ENCODE results near the gene GPHB5. TPM values are rescaled to one million over a fixed set of nuclear protein-coding genes. Genes with fewer than 3 reads are reported as not detected.
"Not testable (repeated sequence)": the region's sequence is repeated elsewhere in the genome, so short reads cannot be mapped to it uniquely, and the experiment has no call there.

The GPHB5 gene
- total RNA-seq, 2 donors from 2014 or later: not detected

- ATAC-seq (no peak), DNase-seq (no peak)
- intact Hi-C loops (cut with DNase I, micrococcal nuclease): no loop called here
Observed at GRCh38 chr14:63297372-63298063, 21.2 kb downstream of the GPHB5 start.

GRCh38 chr14:63296060-63296563 lies 22.6 kb downstream of the GPHB5 start:
- ATAC-seq: no peak
- intact Hi-C loops (cut with DNase I, micrococcal nuclease): no loop called here
- no peak for DNase-seq

- DNase-seq: no peak
Observed at GRCh38 chr14:63295231-63295685, 23.5 kb downstream of the GPHB5 start.

GRCh38 chr14:63292805-63293204 lies 25.9 kb downstream of the GPHB5 start:
- ATAC-seq (no peak), DNase-seq (no peak)
- intact Hi-C loops (cut with DNase I, micrococcal nuclease): no loop called here

More at GRCh38 chr14:63295231-63295685, 23.5 kb downstream of the GPHB5 start:
- intact Hi-C loops (cut with DNase I, micrococcal nuclease): no loop called here
- ATAC-seq: no peak

GRCh38 chr14:63290741-63291430 lies 27.8 kb downstream of the GPHB5 start:
- intact Hi-C loops (cut with DNase I, micrococcal nuclease): no loop called here
- DNase-seq (no peak), ATAC-seq (no peak)

- no peak for DNase-seq
- intact Hi-C loops (cut with DNase I, micrococcal nuclease): no loop called here
- ATAC-seq: no peak
Observed at GRCh38 chr14:63288853-63289252, 29.9 kb downstream of the GPHB5 start.

GRCh38 chr14:63287666-63288483 lies 30.9 kb downstream of the GPHB5 start:
- DNase-seq (no peak), ATAC-seq (no peak)

DNA sequence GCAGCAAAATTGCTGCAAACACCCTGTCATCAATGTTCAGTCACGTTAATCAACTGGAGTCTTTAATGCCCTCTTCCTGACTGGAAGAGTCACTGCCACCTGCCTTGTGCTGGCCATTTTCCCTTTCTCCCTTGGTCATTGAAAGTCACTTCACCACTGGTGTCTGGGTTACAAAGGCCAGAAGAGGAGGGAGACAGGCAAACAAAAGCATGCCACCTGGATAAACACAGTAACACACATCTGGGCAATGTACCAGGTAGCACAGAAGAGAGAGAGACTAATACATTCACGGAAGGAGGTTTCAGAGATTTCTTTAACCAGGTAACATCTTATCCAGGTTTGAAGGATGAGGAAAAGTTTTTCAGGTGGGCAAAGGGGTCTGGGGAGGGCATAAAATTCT lies 32.7 kb downstream of the GPHB5 start:
- ATAC-seq (no peak), DNase-seq (no peak)
- intact Hi-C loops (cut with DNase I, micrococcal nuclease): no loop called here

More at GRCh38 chr14:63287666-63288483, 30.9 kb downstream of the GPHB5 start:
- intact Hi-C loops (cut with DNase I, micrococcal nuclease): no loop called here

DNA sequence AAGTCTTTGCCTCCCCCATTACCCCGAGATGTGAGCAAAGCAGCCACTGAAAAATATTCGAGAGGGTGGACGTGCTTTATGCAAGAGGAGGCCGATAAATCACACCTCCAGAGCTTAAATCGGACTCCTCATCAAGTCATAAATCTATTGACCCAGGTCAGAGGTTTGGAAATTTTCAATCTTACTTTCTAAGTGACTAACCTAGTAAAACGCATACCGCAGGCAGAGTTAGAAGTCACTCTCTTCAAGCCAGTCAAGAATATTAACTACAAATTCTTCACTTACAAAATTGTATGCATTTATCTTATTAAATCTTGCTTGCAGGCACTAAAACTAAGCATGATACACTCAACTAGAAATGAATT lies 34.9 kb downstream of the GPHB5 start:
- DNase-seq (no peak), ATAC-seq (no peak)
- intact Hi-C loops (cut with DNase I, micrococcal nuclease): no loop called here

DNA sequence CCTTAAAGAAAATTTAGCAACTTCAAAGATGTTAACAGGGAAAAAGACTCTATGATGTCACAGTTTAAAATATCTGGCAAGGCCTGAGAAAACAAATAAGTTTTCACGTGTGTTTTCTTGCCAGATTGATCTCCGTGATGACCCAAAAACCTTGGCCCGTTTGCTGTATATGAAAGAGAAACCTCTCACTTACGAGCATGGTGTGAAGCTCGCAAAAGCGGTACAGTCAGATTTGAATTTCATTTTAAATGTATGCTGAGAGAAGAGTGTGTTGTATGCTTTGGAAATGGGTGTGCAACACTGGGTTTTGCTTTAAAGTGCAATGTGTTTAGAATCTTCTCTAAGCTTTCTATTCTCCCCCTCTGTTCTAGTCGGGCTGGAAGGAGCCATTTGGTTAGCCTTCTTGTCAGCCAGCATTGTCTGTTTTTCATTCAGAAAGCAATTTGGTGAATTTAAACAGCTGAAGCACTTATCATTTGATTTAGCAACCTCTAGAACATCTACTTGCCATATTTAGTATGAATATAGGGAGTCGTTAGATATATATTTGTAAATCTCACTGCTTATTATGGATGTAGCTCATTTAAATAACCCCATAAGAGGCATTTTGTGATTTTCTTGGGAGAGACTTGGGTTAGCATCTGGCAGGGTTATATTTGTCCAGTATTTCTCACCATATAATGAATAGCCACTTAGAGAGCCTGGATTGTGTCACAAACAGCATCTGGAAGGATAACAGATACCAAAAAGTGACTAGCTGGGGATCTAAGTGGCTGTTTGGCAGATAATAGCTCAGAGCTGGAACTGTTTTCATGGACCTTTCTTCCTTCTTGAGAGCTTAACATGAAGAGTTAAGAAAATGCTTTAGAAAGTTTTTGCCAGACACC lies 35.5 kb downstream of the GPHB5 start:
- ATAC-seq (no peak), DNase-seq (no peak)
- intact Hi-C loops (cut with DNase I, micrococcal nuclease): no loop called here

- intact Hi-C loops (cut with DNase I, micrococcal nuclease): loop anchor here in 1 of 2 donors (10.0 kb wide), 1 partner anchor 1105 kb away; no protein-coding TSS in a partner anchor
- not testable (repeated sequence) for DNase-seq, ATAC-seq
Observed at GRCh38 chr14:63279933-63280332, 38.8 kb downstream of the GPHB5 start.

DNA sequence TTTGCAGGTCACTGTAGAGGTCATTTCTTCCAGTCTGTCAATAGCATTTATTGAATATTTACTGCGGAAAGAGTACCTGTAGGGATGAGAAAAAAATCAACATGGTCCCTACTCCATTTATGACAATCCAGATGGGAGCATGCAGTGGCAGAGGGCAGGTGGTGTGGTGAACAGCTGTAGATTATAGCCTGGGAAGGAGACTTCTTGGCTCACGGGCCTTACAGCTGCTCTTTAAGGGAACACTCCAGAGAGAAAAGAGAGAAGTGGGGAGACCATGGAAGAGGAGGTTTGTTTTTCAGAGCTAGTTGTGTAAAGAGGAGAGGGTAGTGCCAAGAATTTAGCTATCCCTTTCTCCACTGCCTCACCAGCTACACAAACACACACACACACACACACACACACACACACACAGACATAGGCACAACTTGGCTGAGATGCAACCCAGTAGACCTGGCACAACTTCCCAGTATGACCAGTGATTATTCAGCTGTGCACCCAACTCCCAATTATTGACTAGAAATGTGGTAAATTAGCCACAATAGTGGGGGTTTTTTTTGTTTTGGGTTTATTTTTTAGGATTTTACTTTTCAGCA lies 41.0 kb downstream of the GPHB5 start:
- ATAC-seq: no peak

DNA sequence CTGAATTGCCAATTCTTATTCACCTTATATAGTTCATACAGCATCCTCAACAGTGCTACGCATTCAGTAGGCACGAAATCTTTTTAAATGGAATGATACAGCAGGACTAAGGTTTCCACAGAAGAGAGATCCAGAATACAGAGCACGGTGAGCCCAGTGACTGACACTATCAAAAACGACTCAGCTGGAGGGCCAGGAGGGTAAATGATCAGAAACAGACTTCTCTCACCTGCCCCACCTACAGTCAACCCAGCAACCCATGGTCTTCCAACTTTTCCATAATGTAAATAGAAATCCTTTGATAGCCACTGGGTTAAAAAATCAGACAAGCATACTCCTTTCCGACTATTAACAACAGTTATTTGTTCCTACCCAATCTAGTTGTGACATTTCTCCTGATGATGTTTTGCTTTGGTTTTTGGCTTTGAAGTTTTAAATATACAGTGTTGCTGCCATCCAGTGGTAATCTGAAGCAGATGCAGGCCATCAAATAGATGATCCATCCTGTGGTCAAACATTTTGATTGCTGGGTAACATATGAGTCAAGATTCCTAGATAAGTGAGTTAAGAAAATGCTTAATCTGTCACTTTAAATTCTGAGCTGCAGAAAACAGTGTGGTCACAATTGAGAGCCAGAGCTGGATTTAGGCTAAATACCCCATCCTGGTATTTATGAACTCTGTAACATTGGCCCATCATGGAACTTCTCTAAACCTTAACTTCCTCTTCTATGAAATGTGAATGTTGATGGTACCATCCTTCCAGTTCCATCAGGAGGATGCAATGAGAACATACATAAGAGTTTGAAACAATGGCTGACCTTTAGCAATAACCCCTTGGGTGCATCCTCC lies 42.0 kb downstream of the GPHB5 start:
- ATAC-seq (peak; percentile 42), DNase-seq (no peak)
- intact Hi-C loops (cut with DNase I, micrococcal nuclease): loop anchor here in 1 of 2 donors (2.0 to 10.0 kb wide), 2 partner anchors 100 to 1102 kb away; no protein-coding TSS in a partner anchor

More for the DNA sequence above, 41.0 kb downstream of the GPHB5 start:
- no peak for DNase-seq
- intact Hi-C loops (cut with DNase I, micrococcal nuclease): loop anchor here in 1 of 2 donors (2.0 to 10.0 kb wide), 2 partner anchors 101 to 1103 kb away; no protein-coding TSS in a partner anchor

DNA sequence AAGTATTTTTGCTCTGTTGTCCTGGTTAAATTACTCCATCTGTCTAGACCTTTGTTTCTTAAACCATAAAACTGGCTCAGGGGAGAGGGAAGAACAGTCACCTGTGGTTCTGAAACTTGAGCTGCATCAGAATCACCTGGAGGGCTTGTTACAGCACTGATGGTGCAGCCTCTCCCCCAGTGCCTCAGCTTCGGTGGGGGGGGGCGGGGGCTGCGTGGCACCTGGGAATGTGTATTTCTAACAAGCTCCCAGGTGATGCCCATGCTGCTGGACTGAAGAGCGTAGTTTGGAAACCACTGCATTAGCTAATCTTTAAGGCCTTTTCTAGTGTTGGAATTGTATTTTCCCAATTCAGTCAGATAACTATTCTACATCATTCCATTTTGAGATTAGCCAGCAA lies 42.7 kb downstream of the GPHB5 start:
- intact Hi-C loops (cut with DNase I, micrococcal nuclease): loop anchor here in 1 of 2 donors (2.0 to 10.0 kb wide), 2 partner anchors 99 to 1101 kb away; no protein-coding TSS in a partner anchor
- no peak for DNase-seq
- ATAC-seq: no peak

DNA sequence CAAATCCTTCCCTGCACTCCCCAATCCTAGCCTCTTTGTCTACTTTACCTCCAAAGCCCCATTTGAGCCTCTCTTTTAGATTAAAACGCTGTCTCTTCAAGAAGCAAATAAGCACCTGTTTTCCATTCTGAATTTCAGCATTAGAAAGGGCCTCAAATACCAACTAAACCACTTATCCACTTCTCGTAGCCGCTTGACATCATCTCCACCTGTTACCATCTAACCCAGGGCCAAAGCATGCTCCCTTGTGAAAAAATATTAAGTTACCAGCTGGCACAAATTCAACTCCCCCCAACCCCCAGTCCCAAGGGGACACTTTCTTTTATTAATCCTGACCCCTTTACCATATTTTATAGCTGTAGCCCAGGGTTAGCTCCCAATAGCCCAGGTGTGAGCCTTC lies 43.1 kb downstream of the GPHB5 start:
- ATAC-seq (no peak), DNase-seq (no peak)
- intact Hi-C loops (cut with DNase I, micrococcal nuclease): loop anchor here in 1 of 2 donors (2.0 to 10.0 kb wide), 2 partner anchors 99 to 1101 kb away; no protein-coding TSS in a partner anchor
